Peyer's patch (tissue), 4 donors: ENCODE measurements around the gene INTS7.

Source experiments
- CTCF ChIP-seq, 6 experiments: fragments of 450-650 bp in 4 of 6; fragments of 200-600 bp in 2 of 6; sonication (generic) in 1 of 6; IDR thresholded peaks; one replicate each; pipeline ENCODE4 v1.5.1; 2017 to 2019; ENCODE audit warnings: antibody characterized with exemption in 6 of 6, mild to moderate bottlenecking in 3 of 6, moderate library complexity in 1 of 6
- POLR2A ChIP-seq, 2 donors: fragments of 450-650 bp; IDR thresholded peaks; one replicate each; pipeline ENCODE4 v1.5.1; 2017; ENCODE audit warnings: antibody characterized with exemption in 2 of 2, mild to moderate bottlenecking in 2 of 2, moderate library complexity in 2 of 2

- TF ChIP-seq CTCF (IDR thresholded peaks at IDR 0.05) (no peak), POLR2A (IDR thresholded peaks at IDR 0.05) (no peak)
Observed at GRCh38 chr1:211959221-211959620, 76.1 kb downstream of the INTS7 start.
